DND-41 (cell line): ENCODE results near the gene ZBTB42.

Experiments
- CTCF ChIP-seq: IDR thresholded peaks from 2 replicates; pipeline ENCODE4 v1.5.1; 2012; ENCODE audit warnings: borderline replicate concordance, low read length, moderate library complexity, mild to moderate bottlenecking; ENCODE audit not compliant: poor library complexity, severe bottlenecking; ENCODE audit errors: extremely low read depth
- EZH2 ChIP-seq: IDR thresholded peaks from 3 replicates; pipeline ENCODE4 v1.6.1; 2012; ENCODE audit warnings: borderline replicate concordance, low read depth, mild to moderate bottlenecking, moderate library complexity, low read length, inconsistent platforms; ENCODE audit not compliant: severe bottlenecking

- no peak for TF ChIP-seq CTCF
- no peak for TF ChIP-seq EZH2
Observed at GRCh38 chr14:104821971-104822608, 21.2 kb downstream of the ZBTB42 start.
